ENCODE results near the gene PRTG. TPM values are rescaled to one million over a fixed set of nuclear protein-coding genes. Genes with fewer than 3 reads are reported as not detected.

The PRTG gene
- polyA plus RNA-seq, 3 donors = not detected

GRCh38 chr15:55700876-55701275, 42.1 kb downstream of the PRTG start:
- no peaks in the 10 kb centered on the region for H3K27me3 ChIP-seq (ENCODE audit: control insufficient read depth in 2 of 2, insufficient read depth in 2 of 2, low read length in 2 of 2)
- Mint-ChIP-seq H3K9me3 (peaks cover 0 to 5% (median 0%) of the 10 kb centered on the region in 7 donors), H3K36me3 (no peaks in the 10 kb centered on the region), H3K4me1 (no peaks in the 10 kb centered on the region), H3K27me3 (ENCODE audit: low read depth in 3 of 3) (peaks cover 0 to 5% (median 0%) of the 10 kb centered on the region in 3 donors), H3K4me3 (no peak overlapping the region), H3K27ac (no peak overlapping the region)
- H3K4me3 ChIP-seq (replicated peaks in 1 of 3; ENCODE audit: low read depth in 2 of 3, low read length in 3 of 3) = no peak overlapping the region
- H4K20me1 ChIP-seq (ENCODE audit: insufficient read depth, low read length) = no peaks in the 10 kb centered on the region
- H3K9ac ChIP-seq (ENCODE audit: insufficient read depth, low read length, poor library complexity, severe bottlenecking) = no peak overlapping the region
- no peaks in the 10 kb centered on the region for H3K9me3 ChIP-seq (replicated peaks in 1 of 2; ENCODE audit: control insufficient read depth in 1 of 2, insufficient read depth in 1 of 2, low read length in 2 of 2)
- DNase-seq = no peak
- H3K79me2 ChIP-seq (ENCODE audit: insufficient read depth, low read length) = no peaks in the 10 kb centered on the region
- H3K27ac ChIP-seq (ENCODE audit: low read depth in 1 of 2, low read length in 2 of 2) = no peak overlapping the region
- no peak overlapping the region for H2AFZ ChIP-seq (ENCODE audit: insufficient read depth, low read depth, low read length, poor library complexity, severe bottlenecking)
- no peaks in the 10 kb centered on the region for H3K36me3 ChIP-seq (replicated peaks in 1 of 2; ENCODE audit: control insufficient read depth in 1 of 2, insufficient read depth in 2 of 2, low read length in 2 of 2)
- H3K4me2 ChIP-seq (replicated peaks; ENCODE audit: extremely low read depth, low read length, poor library complexity, severe bottlenecking) = no peak overlapping the region
- intact Hi-C loops (cut with micrococcal nuclease) = no loop called here
- H3K4me1 ChIP-seq (ENCODE audit: control insufficient read depth in 1 of 2, insufficient read depth in 2 of 2, low read length in 2 of 2) = no peaks in the 10 kb centered on the region
- 100% methylated on average over 4 of the region's 6 CpGs for WGBS (ENCODE audit: insufficient coverage)
- no peak for TF ChIP-seq CTCF (IDR thresholded peaks at IDR 0.05)

GRCh38 chr15:55698653-55699052, 44.3 kb downstream of the PRTG start:
- no peak overlapping the region for H3K27ac Mint-ChIP-seq
- H3K4me1 ChIP-seq (ENCODE audit: control insufficient read depth in 1 of 2, insufficient read depth in 2 of 2, low read length in 2 of 2) = no peaks in the 10 kb centered on the region
- H3K9ac ChIP-seq (ENCODE audit: insufficient read depth, low read length, poor library complexity, severe bottlenecking) = no peak overlapping the region
- no peaks in the 10 kb centered on the region for H3K27me3 ChIP-seq (ENCODE audit: control insufficient read depth in 2 of 2, insufficient read depth in 2 of 2, low read length in 2 of 2)
- no peaks in the 10 kb centered on the region for H3K79me2 ChIP-seq (ENCODE audit: insufficient read depth, low read length)
- intact Hi-C loops (cut with micrococcal nuclease) = no loop called here
- no peaks in the 10 kb centered on the region for H4K20me1 ChIP-seq (ENCODE audit: insufficient read depth, low read length)
- no peak overlapping the region for H3K4me3 ChIP-seq (replicated peaks in 1 of 3; ENCODE audit: low read depth in 2 of 3, low read length in 3 of 3)
- no peak overlapping the region for H3K4me2 ChIP-seq (replicated peaks; ENCODE audit: extremely low read depth, low read length, poor library complexity, severe bottlenecking)
- no peaks in the 10 kb centered on the region for H3K9me3 ChIP-seq (replicated peaks in 1 of 2; ENCODE audit: control insufficient read depth in 1 of 2, insufficient read depth in 1 of 2, low read length in 2 of 2)
- H3K27me3 Mint-ChIP-seq (ENCODE audit: low read depth in 3 of 3) = peaks cover 0 to 5% (median 0%) of the 10 kb centered on the region in 3 donors
- WGBS (ENCODE audit: insufficient coverage) = 100% methylated on average over 1 of the region's 4 CpGs
- H3K9me3 Mint-ChIP-seq = peaks cover 0 to 5% (median 0%) of the 10 kb centered on the region in 7 donors
- TF ChIP-seq CTCF (IDR thresholded peaks at IDR 0.05) = no peak
- DNase-seq = no peak
- H3K36me3 Mint-ChIP-seq = no peaks in the 10 kb centered on the region
- no peaks in the 10 kb centered on the region for H3K4me1 Mint-ChIP-seq
- H3K27ac ChIP-seq (ENCODE audit: low read depth in 1 of 2, low read length in 2 of 2) = no peak overlapping the region
- H3K4me3 Mint-ChIP-seq = no peak overlapping the region
- H2AFZ ChIP-seq (ENCODE audit: insufficient read depth, low read depth, low read length, poor library complexity, severe bottlenecking) = no peak overlapping the region
- H3K36me3 ChIP-seq (replicated peaks in 1 of 2; ENCODE audit: control insufficient read depth in 1 of 2, insufficient read depth in 2 of 2, low read length in 2 of 2) = no peaks in the 10 kb centered on the region
